Duodenal mucosa (tissue), 2 donors: ENCODE data around the gene SPATC1L.
"Not testable (repeated sequence)": the region's sequence is repeated elsewhere in the genome, so short reads cannot be mapped to it uniquely, and the experiment has no call there.

Experiments used
- H3K27ac ChIP-seq: one replicate; pipeline ENCODE4 v1.7.0; 2013; ENCODE audit warnings: low read depth, low read length
- H3K27me3 ChIP-seq, 2 donors: one replicate each; pipeline ENCODE4 v1.7.0; 2013; ENCODE audit warnings: low read length in 2 of 2, control low read depth in 1 of 2; ENCODE audit not compliant: insufficient read depth in 2 of 2, control insufficient read depth in 1 of 2
- H3K36me3 ChIP-seq, 2 donors: one replicate each; pipeline ENCODE4 v1.7.0; 2013; ENCODE audit warnings: low read length in 2 of 2, control low read depth in 1 of 2; ENCODE audit not compliant: insufficient read depth in 2 of 2, control insufficient read depth in 1 of 2
- H3K4me1 ChIP-seq, 2 donors: one replicate each; pipeline ENCODE4 v1.7.0; 2013; ENCODE audit warnings: low read length in 2 of 2, control low read depth in 1 of 2; ENCODE audit not compliant: insufficient read depth in 2 of 2, control insufficient read depth in 1 of 2
- H3K4me3 ChIP-seq, 2 donors: one replicate each; pipeline ENCODE4 v1.7.0; 2013; ENCODE audit warnings: low read length in 2 of 2, low read depth in 1 of 2
- H3K9ac ChIP-seq, 2 donors: one replicate each; pipeline ENCODE4 v1.7.0; 2013; ENCODE audit warnings: low read length in 2 of 2, low read depth in 1 of 2
- H3K9me3 ChIP-seq, 2 donors: one replicate each; pipeline ENCODE4 v1.7.0; 2013; ENCODE audit warnings: low read length in 2 of 2, control low read depth in 1 of 2; ENCODE audit not compliant: control insufficient read depth in 1 of 2

SPATC1L gene

DNA sequence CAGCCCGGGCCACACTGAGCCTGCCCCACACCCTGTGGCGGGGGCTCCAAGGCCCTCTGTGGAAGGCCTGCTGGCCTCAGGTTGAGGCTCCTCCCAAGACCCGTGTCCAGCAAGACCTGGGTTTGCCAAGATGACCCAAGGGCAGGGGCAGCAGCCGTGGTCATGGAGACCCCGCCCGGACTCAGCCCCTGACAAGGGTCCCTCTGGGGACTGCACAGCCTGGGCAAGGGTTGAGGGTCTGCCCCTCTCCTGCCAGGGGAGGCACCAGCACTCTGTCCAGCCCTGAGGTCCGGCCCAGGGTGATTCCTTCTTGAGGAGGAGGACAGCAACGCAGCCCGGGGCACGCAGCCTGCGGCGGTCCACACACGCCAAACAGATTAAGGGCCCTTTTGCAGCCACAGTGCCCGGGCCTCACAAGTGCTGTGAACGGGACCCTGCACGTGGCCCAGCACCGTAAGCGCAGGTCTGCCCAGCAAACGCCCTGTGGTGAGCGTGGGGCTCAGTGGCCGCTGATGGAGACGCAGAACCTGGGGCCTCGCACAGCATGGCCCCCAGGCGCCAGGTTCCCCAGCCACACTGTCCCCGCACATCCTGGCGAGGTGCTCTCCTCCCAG is 3.4 kb downstream of the SPATC1L start:
- H3K36me3 ChIP-seq = no peaks in the 10 kb centered on the region
- no peak overlapping the region for H3K9ac ChIP-seq
- no peak overlapping the region for H3K4me3 ChIP-seq
- H3K4me1 ChIP-seq = peaks cover 0 to 8% of the 10 kb centered on the region in 2 donors
- H3K27me3 ChIP-seq = no peaks in the 10 kb centered on the region
- no peak overlapping the region for H3K27ac ChIP-seq
- H3K9me3 ChIP-seq = no peaks in the 10 kb centered on the region

GRCh38 chr21:46180079-46180722 is 4.1 kb downstream of the SPATC1L start:
- no peak overlapping the region for H3K4me3 ChIP-seq
- no peak overlapping the region for H3K27ac ChIP-seq
- H3K27me3 ChIP-seq = no peaks in the 10 kb centered on the region

DNA sequence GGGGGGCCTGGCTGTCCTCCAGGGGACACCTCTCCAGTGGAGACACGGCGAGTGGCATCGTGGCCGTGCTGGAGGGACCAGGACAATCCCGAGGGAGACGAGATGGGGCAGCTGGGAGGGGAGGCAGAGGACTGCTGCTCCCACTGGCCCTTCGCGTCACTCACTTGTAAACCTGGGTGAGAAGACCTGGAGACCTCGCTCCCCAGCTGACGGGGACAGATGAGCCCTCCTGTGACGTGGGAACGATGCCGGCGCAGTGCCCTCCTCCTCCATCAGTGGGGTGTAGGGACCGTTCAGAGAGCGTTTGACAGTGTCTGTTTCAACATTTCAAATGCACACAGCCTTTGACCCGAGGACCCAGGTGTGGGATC is 4.6 kb downstream of the SPATC1L start:
- no peaks in the 10 kb centered on the region for H3K36me3 ChIP-seq
- no peak overlapping the region for H3K9ac ChIP-seq
- H3K27me3 ChIP-seq = no peaks in the 10 kb centered on the region
- no peak overlapping the region for H3K4me3 ChIP-seq
- H3K9me3 ChIP-seq = no peaks in the 10 kb centered on the region
- peaks cover 0 to 8% of the 10 kb centered on the region in 2 donors for H3K4me1 ChIP-seq
- no peak overlapping the region for H3K27ac ChIP-seq

More at GRCh38 chr21:46180079-46180722, 4.1 kb downstream of the SPATC1L start:
- Histone ChIP-seq H3K36me3 (no peaks in the 10 kb centered on the region), H3K4me1 (peaks cover 0 to 8% of the 10 kb centered on the region in 2 donors), H3K9me3 (no peaks in the 10 kb centered on the region), H3K9ac (no peak overlapping the region)

- no peaks in the 10 kb centered on the region for H3K36me3 ChIP-seq
- no peak overlapping the region for H3K27ac ChIP-seq
- H3K4me1 ChIP-seq = peaks cover 0 to 7% of the 10 kb centered on the region in 2 donors
- no peaks in the 10 kb centered on the region for H3K9me3 ChIP-seq
- no peak overlapping the region for H3K9ac ChIP-seq
- no peak overlapping the region for H3K4me3 ChIP-seq
- no peaks in the 10 kb centered on the region for H3K27me3 ChIP-seq
Measured at GRCh38 chr21:46178961-46179360, 5.3 kb downstream of the SPATC1L start.

GRCh38 chr21:46176443-46177129 is 7.7 kb downstream of the SPATC1L start:
- not testable (repeated sequence) for H3K9me3 ChIP-seq, H3K27ac ChIP-seq, H3K4me1 ChIP-seq, H3K27me3 ChIP-seq, H3K4me3 ChIP-seq, H3K36me3 ChIP-seq, H3K9ac ChIP-seq

GRCh38 chr21:46173573-46173972 is 10.7 kb downstream of the SPATC1L start:
- Histone ChIP-seq H3K4me3 (no peak overlapping the region), H3K9me3 (peaks cover 0 to 4% of the 10 kb centered on the region in 2 donors), H3K9ac (no peak overlapping the region), H3K4me1 (no peaks in the 10 kb centered on the region), H3K27ac (no peak overlapping the region), H3K36me3 (no peaks in the 10 kb centered on the region), H3K27me3 (no peaks in the 10 kb centered on the region)

GRCh38 chr21:46172863-46173528 is 11.3 kb downstream of the SPATC1L start:
- Histone ChIP-seq H3K27ac (no peak overlapping the region), H3K4me3 (no peak overlapping the region), H3K4me1 (no peaks in the 10 kb centered on the region), H3K9ac (no peak overlapping the region), H3K27me3 (no peaks in the 10 kb centered on the region), H3K9me3 (peaks cover 0 to 4% of the 10 kb centered on the region in 2 donors), H3K36me3 (no peaks in the 10 kb centered on the region)

GRCh38 chr21:46171996-46172862 is 12.0 kb downstream of the SPATC1L start:
- Histone ChIP-seq H3K27ac (no peak overlapping the region), H3K27me3 (no peaks in the 10 kb centered on the region), H3K4me1 (no peaks in the 10 kb centered on the region), H3K9ac (no peak overlapping the region), H3K36me3 (no peaks in the 10 kb centered on the region), H3K9me3 (peaks cover 0 to 4% of the 10 kb centered on the region in 2 donors), H3K4me3 (no peak overlapping the region)

- H3K36me3 ChIP-seq = no peaks in the 10 kb centered on the region
- no peaks in the 10 kb centered on the region for H3K27me3 ChIP-seq
- H3K9ac ChIP-seq = no peak overlapping the region
- H3K4me1 ChIP-seq = no peaks in the 10 kb centered on the region
- H3K4me3 ChIP-seq = no peak overlapping the region
- H3K27ac ChIP-seq = no peak overlapping the region
- peaks cover 0 to 4% of the 10 kb centered on the region in 2 donors for H3K9me3 ChIP-seq
Measured at GRCh38 chr21:46171585-46171984, 12.7 kb downstream of the SPATC1L start.
